ENCODE measurements around the gene PCDHGA8. TPM values are rescaled to one million over a fixed set of nuclear protein-coding genes. Genes with fewer than 3 reads are reported as not detected.
"Not testable (repeated sequence)": the region's sequence is repeated elsewhere in the genome, so short reads cannot be mapped to it uniquely, and the experiment has no call there.

Gene PCDHGA8
- total RNA-seq, 1 donor from 2014 or later = 2.6 TPM

DNA sequence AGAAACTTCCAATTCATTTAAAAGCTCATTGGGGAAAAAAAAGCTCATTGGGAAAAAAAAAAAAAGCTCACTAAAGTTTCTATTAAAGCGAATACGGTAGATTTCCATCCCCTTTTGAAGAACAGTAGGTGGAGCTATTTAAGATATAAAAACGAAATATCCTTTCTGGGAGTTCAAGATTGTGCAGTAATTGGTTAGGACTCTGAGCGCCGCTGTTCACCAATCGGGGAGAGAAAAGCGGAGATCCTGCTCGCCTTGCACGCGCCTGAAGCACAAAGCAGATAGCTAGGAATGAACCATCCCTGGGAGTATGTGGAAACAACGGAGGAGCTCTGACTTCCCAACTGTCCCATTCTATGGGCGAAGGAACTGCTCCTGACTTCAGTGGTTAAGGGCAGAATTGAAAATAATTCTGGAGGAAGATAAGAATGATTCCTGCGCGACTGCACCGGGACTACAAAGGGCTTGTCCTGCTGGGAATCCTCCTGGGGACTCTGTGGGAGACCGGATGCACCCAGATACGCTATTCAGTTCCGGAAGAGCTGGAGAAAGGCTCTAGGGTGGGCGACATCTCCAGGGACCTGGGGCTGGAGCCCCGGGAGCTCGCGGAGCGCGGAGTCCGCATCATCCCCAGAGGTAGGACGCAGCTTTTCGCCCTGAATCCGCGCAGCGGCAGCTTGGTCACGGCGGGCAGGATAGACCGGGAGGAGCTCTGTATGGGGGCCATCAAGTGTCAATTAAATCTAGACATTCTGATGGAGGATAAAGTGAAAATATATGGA is 38.1 kb downstream of the PCDHGA8 start, which contains the start of gene PCDHGA12:
Gene PCDHGA12, plus strand, starts transcription at position 176 of the 782 bp plus-strand sequence. Its CDS starts 253 bp downstream, at position 429.
- Mint-ChIP-seq H3K36me3 (ENCODE audit: low read depth, unreplicated experiment) (peaks cover 74% of the 10 kb centered on the region), H3K27me3 (ENCODE audit: unreplicated experiment) (peaks cover 10% of the 10 kb centered on the region), H3K4me1 (ENCODE audit: unreplicated experiment) (no peaks in the 10 kb centered on the region), H3K4me3 (ENCODE audit: unreplicated experiment) (peak within 1 kb of the TSS; percentile 85), H3K27ac (ENCODE audit: unreplicated experiment) (peak within 1 kb of the TSS; percentile 27), H3K9me3 (ENCODE audit: unreplicated experiment) (peaks cover 45% of the 10 kb centered on the region)
- no peak for DNase-seq (ENCODE audit: low spot score)
- TF ChIP-seq, protein P1, sequence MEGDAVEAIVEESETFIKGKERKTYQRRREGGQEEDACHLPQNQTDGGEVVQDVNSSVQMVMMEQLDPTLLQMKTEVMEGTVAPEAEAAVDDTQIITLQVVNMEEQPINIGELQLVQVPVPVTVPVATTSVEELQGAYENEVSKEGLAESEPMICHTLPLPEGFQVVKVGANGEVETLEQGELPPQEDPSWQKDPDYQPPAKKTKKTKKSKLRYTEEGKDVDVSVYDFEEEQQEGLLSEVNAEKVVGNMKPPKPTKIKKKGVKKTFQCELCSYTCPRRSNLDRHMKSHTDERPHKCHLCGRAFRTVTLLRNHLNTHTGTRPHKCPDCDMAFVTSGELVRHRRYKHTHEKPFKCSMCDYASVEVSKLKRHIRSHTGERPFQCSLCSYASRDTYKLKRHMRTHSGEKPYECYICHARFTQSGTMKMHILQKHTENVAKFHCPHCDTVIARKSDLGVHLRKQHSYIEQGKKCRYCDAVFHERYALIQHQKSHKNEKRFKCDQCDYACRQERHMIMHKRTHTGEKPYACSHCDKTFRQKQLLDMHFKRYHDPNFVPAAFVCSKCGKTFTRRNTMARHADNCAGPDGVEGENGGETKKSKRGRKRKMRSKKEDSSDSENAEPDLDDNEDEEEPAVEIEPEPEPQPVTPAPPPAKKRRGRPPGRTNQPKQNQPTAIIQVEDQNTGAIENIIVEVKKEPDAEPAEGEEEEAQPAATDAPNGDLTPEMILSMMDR (IDR thresholded peaks at IDR 0.05; ENCODE audit: unreplicated experiment) = no peak

DNA sequence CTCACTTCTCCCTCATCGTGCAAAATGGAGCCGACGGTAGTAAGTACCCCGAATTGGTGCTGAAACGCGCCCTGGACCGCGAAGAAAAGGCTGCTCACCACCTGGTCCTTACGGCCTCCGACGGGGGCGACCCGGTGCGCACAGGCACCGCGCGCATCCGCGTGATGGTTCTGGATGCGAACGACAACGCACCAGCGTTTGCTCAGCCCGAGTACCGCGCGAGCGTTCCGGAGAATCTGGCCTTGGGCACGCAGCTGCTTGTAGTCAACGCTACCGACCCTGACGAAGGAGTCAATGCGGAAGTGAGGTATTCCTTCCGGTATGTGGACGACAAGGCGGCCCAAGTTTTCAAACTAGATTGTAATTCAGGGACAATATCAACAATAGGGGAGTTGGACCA is 38.9 kb downstream of the PCDHGA8 start:
- Mint-ChIP-seq H3K4me1 (ENCODE audit: unreplicated experiment) (no peaks in the 10 kb centered on the region), H3K36me3 (ENCODE audit: low read depth, unreplicated experiment) (peaks cover 66% of the 10 kb centered on the region), H3K9me3 (ENCODE audit: unreplicated experiment) (peaks cover 39% of the 10 kb centered on the region), H3K27ac (ENCODE audit: unreplicated experiment) (no peak overlapping the region), H3K4me3 (ENCODE audit: unreplicated experiment) (peak overlapping the region; percentile 84), H3K27me3 (ENCODE audit: unreplicated experiment) (peaks cover 10% of the 10 kb centered on the region)
- TF ChIP-seq, protein P1 (IDR thresholded peaks at IDR 0.05; ENCODE audit: unreplicated experiment) = no peak
- no peak for DNase-seq (ENCODE audit: low spot score)

DNA sequence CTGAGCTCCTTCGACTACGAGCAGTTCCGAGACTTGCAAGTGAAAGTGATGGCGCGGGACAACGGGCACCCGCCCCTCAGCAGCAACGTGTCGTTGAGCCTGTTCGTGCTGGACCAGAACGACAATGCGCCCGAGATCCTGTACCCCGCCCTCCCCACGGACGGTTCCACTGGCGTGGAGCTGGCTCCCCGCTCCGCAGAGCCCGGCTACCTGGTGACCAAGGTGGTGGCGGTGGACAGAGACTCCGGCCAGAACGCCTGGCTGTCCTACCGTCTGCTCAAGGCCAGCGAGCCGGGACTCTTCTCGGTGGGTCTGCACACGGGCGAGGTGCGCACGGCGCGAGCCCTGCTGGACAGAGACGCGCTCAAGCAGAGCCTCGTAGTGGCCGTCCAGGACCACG is 39.9 kb downstream of the PCDHGA8 start:
- H3K9me3 Mint-ChIP-seq (ENCODE audit: unreplicated experiment) = peaks cover 32% of the 10 kb centered on the region
- H3K27ac Mint-ChIP-seq (ENCODE audit: unreplicated experiment); H3K27me3 Mint-ChIP-seq (ENCODE audit: unreplicated experiment); DNase-seq (ENCODE audit: low spot score); H3K4me1 Mint-ChIP-seq (ENCODE audit: unreplicated experiment): not testable (repeated sequence)
- peak overlapping the region; percentile 84 for H3K4me3 Mint-ChIP-seq (ENCODE audit: unreplicated experiment)
- peaks cover 56% of the 10 kb centered on the region for H3K36me3 Mint-ChIP-seq (ENCODE audit: low read depth, unreplicated experiment)

DNA sequence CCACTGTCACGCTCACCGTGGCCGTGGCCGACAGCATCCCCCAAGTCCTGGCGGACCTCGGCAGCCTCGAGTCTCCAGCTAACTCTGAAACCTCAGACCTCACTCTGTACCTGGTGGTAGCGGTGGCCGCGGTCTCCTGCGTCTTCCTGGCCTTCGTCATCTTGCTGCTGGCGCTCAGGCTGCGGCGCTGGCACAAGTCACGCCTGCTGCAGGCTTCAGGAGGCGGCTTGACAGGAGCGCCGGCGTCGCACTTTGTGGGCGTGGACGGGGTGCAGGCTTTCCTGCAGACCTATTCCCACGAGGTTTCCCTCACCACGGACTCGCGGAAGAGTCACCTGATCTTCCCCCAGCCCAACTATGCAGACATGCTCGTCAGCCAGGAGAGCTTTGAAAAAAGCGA is 40.3 kb downstream of the PCDHGA8 start:
- H3K4me3 Mint-ChIP-seq (ENCODE audit: unreplicated experiment) = peak overlapping the region; percentile 85
- not testable (repeated sequence) for H3K4me1 Mint-ChIP-seq (ENCODE audit: unreplicated experiment); DNase-seq (ENCODE audit: low spot score); H3K27me3 Mint-ChIP-seq (ENCODE audit: unreplicated experiment); H3K27ac Mint-ChIP-seq (ENCODE audit: unreplicated experiment)
- peaks cover 52% of the 10 kb centered on the region for H3K36me3 Mint-ChIP-seq (ENCODE audit: low read depth, unreplicated experiment)
- H3K9me3 Mint-ChIP-seq (ENCODE audit: unreplicated experiment) = peaks cover 32% of the 10 kb centered on the region

DNA sequence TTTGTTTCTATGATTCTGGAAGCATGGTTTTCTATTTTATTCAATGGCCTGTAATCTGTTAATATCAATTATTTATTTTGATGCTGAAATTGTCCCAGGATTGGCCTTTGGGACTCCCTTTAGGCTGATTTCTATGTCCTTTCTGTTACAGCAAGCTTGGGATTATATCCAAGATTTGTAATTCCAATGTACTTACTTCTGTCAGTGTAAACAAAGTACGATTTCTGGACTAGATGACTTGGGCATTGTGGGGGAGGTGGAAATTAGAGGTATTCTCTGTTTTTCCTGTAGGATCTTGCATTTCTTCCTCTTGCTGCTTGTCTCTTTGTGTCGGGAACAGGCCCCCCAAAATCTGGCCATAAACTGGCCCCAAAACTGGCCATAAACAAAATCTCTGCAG is 41.6 kb downstream of the PCDHGA8 start:
- peaks cover 5% of the 10 kb centered on the region for H3K27me3 Mint-ChIP-seq (ENCODE audit: unreplicated experiment)
- peaks cover 25% of the 10 kb centered on the region for H3K9me3 Mint-ChIP-seq (ENCODE audit: unreplicated experiment)
- H3K4me3 Mint-ChIP-seq (ENCODE audit: unreplicated experiment) = peak overlapping the region; percentile 47
- H3K27ac Mint-ChIP-seq (ENCODE audit: unreplicated experiment) = no peak overlapping the region
- H3K36me3 Mint-ChIP-seq (ENCODE audit: low read depth, unreplicated experiment) = peaks cover 43% of the 10 kb centered on the region
- no peak for DNase-seq (ENCODE audit: low spot score)
- no peaks in the 10 kb centered on the region for H3K4me1 Mint-ChIP-seq (ENCODE audit: unreplicated experiment)
- TF ChIP-seq, protein P1 (IDR thresholded peaks at IDR 0.05; ENCODE audit: unreplicated experiment) = no peak

DNA sequence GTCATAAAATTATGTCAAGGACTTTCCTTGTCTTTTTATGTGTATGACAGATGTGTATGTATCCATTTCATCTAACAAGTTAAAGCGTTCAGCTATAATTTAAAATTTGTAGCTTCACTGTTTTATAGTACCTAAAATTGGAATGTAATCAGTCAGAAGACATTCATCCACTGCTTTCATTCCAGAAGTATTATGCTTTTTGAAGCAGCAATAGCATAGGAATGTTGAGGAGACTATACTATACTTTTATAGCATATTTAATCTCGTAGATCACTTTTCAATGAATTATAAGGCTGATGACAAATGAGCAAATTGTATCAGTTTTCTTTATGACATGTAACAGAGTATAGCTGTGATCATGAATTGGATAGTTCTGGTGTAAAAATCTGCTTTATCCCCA is 44.8 kb downstream of the PCDHGA8 start:
- H3K4me3 Mint-ChIP-seq (ENCODE audit: unreplicated experiment) = no peak overlapping the region
- H3K9me3 Mint-ChIP-seq (ENCODE audit: unreplicated experiment) = peaks cover 8% of the 10 kb centered on the region
- H3K27me3 Mint-ChIP-seq (ENCODE audit: unreplicated experiment) = peaks cover 2% of the 10 kb centered on the region
- DNase-seq (ENCODE audit: low spot score) = no peak
- TF ChIP-seq, protein P1 (IDR thresholded peaks at IDR 0.05; ENCODE audit: unreplicated experiment) = no peak
- H3K4me1 Mint-ChIP-seq (ENCODE audit: unreplicated experiment) = no peaks in the 10 kb centered on the region
- no peak overlapping the region for H3K27ac Mint-ChIP-seq (ENCODE audit: unreplicated experiment)
- peaks cover 34% of the 10 kb centered on the region for H3K36me3 Mint-ChIP-seq (ENCODE audit: low read depth, unreplicated experiment)

Measured in endothelial cell (in vitro differentiated cells).